A673 (cell line): ENCODE data around the gene MYBPC3. TPM values are rescaled to one million over a fixed set of nuclear protein-coding genes. Genes with fewer than 3 reads are reported as not detected.

Source experiments
- BruUV-seq: library from RNA; stranded (reverse); fragments of 400-500 nt; replicated peaks from 2 replicates; lab custom pipeline; 2021; lab: Mats Ljungman, UMichigan
- CTCF ChIA-PET: fragments of 300-600 bp; sonication (Branson Sonifier 250); formaldehyde crosslinking; loops from one replicate; lab custom pipeline; 2022; ENCODE audit warnings: antibody characterized with exemption; lab: Charles Lee
- POLR2A ChIA-PET: fragments of 300-600 bp; sonication (Branson Sonifier 250); formaldehyde crosslinking; loops from one replicate; lab custom pipeline; 2022; ENCODE audit warnings: antibody characterized with exemption; ENCODE audit not compliant: low non-redundant PET; lab: Charles Lee
- DNase-seq: peaks from one replicate; pipeline ENCODE4 v3.0.0-alpha.2; 2015; ENCODE audit warnings: low spot score
- H3K27ac ChIP-seq: fragments of 200-600 bp; sonication (generic); 2 replicates; pipeline ENCODE4 v1.5.1; 2016; ENCODE audit warnings: mixed run types, low read depth, mild to moderate bottlenecking, mixed read lengths, antibody characterized with exemption, low read length; ENCODE audit not compliant: poor library complexity, severe bottlenecking
- H3K27me3 ChIP-seq: fragments of 200-600 bp; sonication (generic); replicated peaks from 2 replicates; pipeline ENCODE4 v1.6.1; 2017; ENCODE audit warnings: mixed run types, low read depth, mild to moderate bottlenecking, mixed read lengths, antibody characterized with exemption, low read length; ENCODE audit not compliant: insufficient read depth, poor library complexity
- H3K36me3 ChIP-seq: fragments of 200-600 bp; sonication (generic); 2 replicates; pipeline ENCODE4 v1.6.1; 2016; ENCODE audit warnings: mixed run types, mild to moderate bottlenecking, mixed read lengths, antibody characterized with exemption, low read length; ENCODE audit not compliant: insufficient read depth, poor library complexity, severe bottlenecking
- H3K4me1 ChIP-seq: fragments of 200-600 bp; sonication (generic); 2 replicates; pipeline ENCODE4 v1.6.1; 2017; ENCODE audit warnings: mixed run types, mild to moderate bottlenecking, mixed read lengths, antibody characterized with exemption, low read length; ENCODE audit not compliant: insufficient read depth, poor library complexity, severe bottlenecking
- H3K4me3 ChIP-seq: fragments of 200-600 bp; sonication (generic); 2 replicates; pipeline ENCODE4 v1.5.1; 2016; ENCODE audit warnings: low read depth, mixed run types, mild to moderate bottlenecking, mixed read lengths, low read length; ENCODE audit not compliant: poor library complexity, severe bottlenecking
- H3K9me3 ChIP-seq: fragments of 200-600 bp; sonication (generic); 2 replicates; pipeline ENCODE4 v1.6.1; 2016; ENCODE audit warnings: mixed run types, low read depth, mild to moderate bottlenecking, mixed read lengths, antibody characterized with exemption, low read length; ENCODE audit not compliant: poor library complexity, severe bottlenecking
- EZH2 ChIP-seq: fragments of 200-600 bp; sonication (generic); IDR thresholded peaks from 2 replicates; pipeline ENCODE4 v1.6.1; 2017; ENCODE audit warnings: borderline replicate concordance, low read depth, mild to moderate bottlenecking, mixed read lengths, antibody characterized with exemption, low read length; ENCODE audit not compliant: poor library complexity, severe bottlenecking
- intact Hi-C: fragments of 100-400 bp; cut with micrococcal nuclease; formaldehyde crosslinking; loops from one replicate; pipeline ENCODE4 v1.10.0; 2022; ENCODE audit not compliant: unreplicated experiment
- total RNA-seq: library from RNA; stranded (reverse); gene quantifications from 2 replicates; pipeline ENCODE4 v1.2.3, GENCODE V29; 2021
- TF ChIP-seq, protein P1 (sequence below): fragments of 300-800, 200-600 bp; sonication (generic); conservative IDR thresholded peaks from 2 replicates; pipeline ENCODE4 v1.5.1; 2017; ENCODE audit warnings: low read depth, mild to moderate bottlenecking, antibody characterized with exemption, low read length, moderate library complexity, mixed read lengths

Gene MYBPC3
- total RNA-seq, 1 experiment from 2014 or later = not detected

DNA sequence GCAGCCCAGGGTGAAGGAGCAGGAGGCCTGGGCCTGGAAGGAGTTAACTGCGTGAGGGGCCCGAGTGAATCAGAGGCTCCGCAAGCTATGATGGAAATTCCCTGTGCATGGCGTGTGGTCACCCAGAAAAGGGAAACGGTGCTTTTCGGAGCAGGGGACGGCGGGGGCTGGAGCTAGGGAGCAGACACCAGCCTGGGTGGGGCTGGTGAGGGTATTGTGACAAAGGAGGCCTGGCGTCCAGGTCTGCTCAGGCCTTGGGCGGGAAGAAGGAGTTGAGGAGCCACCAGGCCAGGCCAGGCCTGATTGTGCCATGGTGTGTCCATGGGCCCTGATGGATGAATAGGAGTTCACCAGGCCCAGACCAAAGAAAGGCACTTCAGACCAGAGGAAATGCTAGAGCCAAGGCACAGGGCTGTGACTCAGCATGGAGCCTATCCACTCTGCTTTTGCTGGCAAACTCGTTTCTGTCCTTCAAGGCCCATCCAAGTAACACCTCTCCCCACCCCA is 38.6 kb upstream of the MYBPC3 start:
- H3K36me3 ChIP-seq = no peaks in the 10 kb centered on the region
- DNase-seq = no peak
- ChIA-PET POLR2A (no interaction called here), CTCF (no interaction called here)
- no peak for TF ChIP-seq EZH2
- TF ChIP-seq, protein P1, sequence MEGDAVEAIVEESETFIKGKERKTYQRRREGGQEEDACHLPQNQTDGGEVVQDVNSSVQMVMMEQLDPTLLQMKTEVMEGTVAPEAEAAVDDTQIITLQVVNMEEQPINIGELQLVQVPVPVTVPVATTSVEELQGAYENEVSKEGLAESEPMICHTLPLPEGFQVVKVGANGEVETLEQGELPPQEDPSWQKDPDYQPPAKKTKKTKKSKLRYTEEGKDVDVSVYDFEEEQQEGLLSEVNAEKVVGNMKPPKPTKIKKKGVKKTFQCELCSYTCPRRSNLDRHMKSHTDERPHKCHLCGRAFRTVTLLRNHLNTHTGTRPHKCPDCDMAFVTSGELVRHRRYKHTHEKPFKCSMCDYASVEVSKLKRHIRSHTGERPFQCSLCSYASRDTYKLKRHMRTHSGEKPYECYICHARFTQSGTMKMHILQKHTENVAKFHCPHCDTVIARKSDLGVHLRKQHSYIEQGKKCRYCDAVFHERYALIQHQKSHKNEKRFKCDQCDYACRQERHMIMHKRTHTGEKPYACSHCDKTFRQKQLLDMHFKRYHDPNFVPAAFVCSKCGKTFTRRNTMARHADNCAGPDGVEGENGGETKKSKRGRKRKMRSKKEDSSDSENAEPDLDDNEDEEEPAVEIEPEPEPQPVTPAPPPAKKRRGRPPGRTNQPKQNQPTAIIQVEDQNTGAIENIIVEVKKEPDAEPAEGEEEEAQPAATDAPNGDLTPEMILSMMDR = no peak
- H3K4me1 ChIP-seq = no peaks in the 10 kb centered on the region
- BruUV-seq = no TSS peak
- H3K27ac ChIP-seq = no peak overlapping the region
- H3K9me3 ChIP-seq = no peaks in the 10 kb centered on the region
- no peak overlapping the region for H3K4me3 ChIP-seq
- no peaks in the 10 kb centered on the region for H3K27me3 ChIP-seq
- intact Hi-C loops = no loop called here

- CTCF ChIA-PET = interaction anchor here (0.6 kb wide), 1 partner anchor 31 kb away, joined by 6 read pairs; no protein-coding TSS in a partner anchor
These were observed 37.9 kb upstream of the MYBPC3 start for GRCh38 chr11:47390422-47390760.

DNA sequence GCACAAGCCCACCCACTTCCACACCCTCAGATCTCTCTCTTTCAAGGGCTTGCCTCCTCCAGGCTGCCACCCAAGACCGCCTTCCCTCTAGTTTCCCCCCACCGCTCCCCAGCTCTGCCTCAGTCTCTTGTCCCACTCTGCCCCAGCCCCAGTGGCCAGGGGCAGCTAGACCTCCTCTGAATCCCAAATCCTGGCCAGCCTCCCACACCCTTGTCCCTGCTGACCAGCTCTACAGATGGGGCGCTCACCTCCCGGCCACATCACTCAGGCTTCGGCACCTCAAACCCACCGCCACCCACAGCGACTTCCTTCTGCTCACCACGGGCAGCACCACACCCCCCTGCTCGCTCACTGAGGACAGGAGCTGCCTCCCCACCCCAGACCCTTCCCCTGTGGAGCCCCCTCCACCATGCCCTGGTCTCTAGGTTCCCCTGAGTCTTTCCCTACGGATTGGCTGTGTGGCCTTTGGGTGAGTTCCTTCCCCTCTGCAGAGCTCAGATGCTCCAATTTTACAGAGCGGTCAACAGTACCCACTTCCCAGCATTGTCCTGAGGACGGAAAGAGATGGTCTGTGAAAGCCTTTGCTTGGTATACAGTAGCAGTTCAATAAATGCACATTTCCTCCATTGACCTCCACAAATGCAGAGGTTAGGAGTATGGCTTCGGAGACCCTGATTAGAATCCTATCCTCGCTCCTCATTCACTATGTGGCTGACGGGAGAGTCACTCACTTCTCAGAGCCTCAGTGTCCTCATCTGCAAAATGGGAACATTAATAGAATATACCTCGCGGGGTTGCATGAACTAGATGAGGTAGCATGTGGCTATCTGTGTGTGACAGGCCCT is 37.3 kb upstream of the MYBPC3 start:
- Histone ChIP-seq H3K27me3 (no peaks in the 10 kb centered on the region), H3K36me3 (no peaks in the 10 kb centered on the region), H3K9me3 (no peaks in the 10 kb centered on the region), H3K27ac (no peak overlapping the region), H3K4me1 (no peaks in the 10 kb centered on the region), H3K4me3 (no peak overlapping the region)
- no peak for TF ChIP-seq EZH2
- TF ChIP-seq, protein P1 = no peak
- ChIA-PET POLR2A (no interaction called here), CTCF (interaction anchor here (0.6 kb wide), 1 partner anchor 31 kb away, joined by 6 read pairs; no protein-coding TSS in a partner anchor)
- BruUV-seq = no TSS peak
- no peak for DNase-seq
- intact Hi-C loops = no loop called here

More at GRCh38 chr11:47390422-47390760, 37.9 kb upstream of the MYBPC3 start:
- Histone ChIP-seq H3K27ac (no peak overlapping the region), H3K36me3 (no peaks in the 10 kb centered on the region), H3K9me3 (no peaks in the 10 kb centered on the region), H3K4me3 (no peak overlapping the region), H3K27me3 (no peaks in the 10 kb centered on the region), H3K4me1 (no peaks in the 10 kb centered on the region)
- POLR2A ChIA-PET = no interaction called here
- no TSS peak for BruUV-seq
- DNase-seq = no peak
- TF ChIP-seq EZH2 = no peak
- TF ChIP-seq, protein P1 = no peak
- intact Hi-C loops = no loop called here
